ENCODE data around the gene KANSL3. TPM values are rescaled to one million over a fixed set of nuclear protein-coding genes. Genes with fewer than 3 reads are reported as not detected.
A peak's percentile ranks its signal among the peaks of the same experiment; 100 is the strongest.

Gene KANSL3
- total and polyA plus RNA-seq, 4 experiments from 2014 or later = 13.3 to 69.7 (median 40.2) TPM

- Histone ChIP-seq H3K27me3 (ENCODE audit: insufficient read depth, low read length) (no peaks in the 10 kb centered on the region), H3K36me3 (ENCODE audit: insufficient read depth, low read length) (peaks cover 19% of the 10 kb centered on the region), H3K9me3 (ENCODE audit: control insufficient read depth in 1 of 2, low read length in 2 of 2) (no peaks in the 10 kb centered on the region), H3K4me3 (ENCODE audit: low read length in 2 of 2) (no peak overlapping the region), H3K27ac (ENCODE audit: low read depth, low read length) (no peak overlapping the region), H3K4me1 (ENCODE audit: insufficient read depth, low read length) (peaks cover 2% of the 10 kb centered on the region)
- H3K27me3 Mint-ChIP-seq = no peaks in the 10 kb centered on the region
- peaks cover 10 to 27% (median 21%) of the 10 kb centered on the region in 4 donors for H3K4me1 Mint-ChIP-seq
- intact Hi-C loops (cut with micrococcal nuclease) = no loop called here
- ChIA-PET POLR2A (ENCODE audit: partially characterized antibody) (no interaction called here), CTCF (ENCODE audit: partially characterized antibody) (no interaction called here)
- no peak for DNase-seq
- peaks cover 25 to 57% of the 10 kb centered on the region in 2 donors for H3K36me3 Mint-ChIP-seq
- H3K4me3 Mint-ChIP-seq = no peak overlapping the region
- H3K27ac Mint-ChIP-seq = peak overlapping the region in 6 of 7 donors; percentile 3 to 49 (median 12)
- H3K9me3 Mint-ChIP-seq = no peaks in the 10 kb centered on the region
Measured at GRCh38 chr2:96622544-96622943, 15.6 kb downstream of the KANSL3 start.

- Histone ChIP-seq H3K27me3 (ENCODE audit: insufficient read depth, low read length) (no peaks in the 10 kb centered on the region), H3K9me3 (ENCODE audit: control insufficient read depth in 1 of 2, low read length in 2 of 2) (no peaks in the 10 kb centered on the region), H3K4me1 (ENCODE audit: insufficient read depth, low read length) (peaks cover 13% of the 10 kb centered on the region), H3K27ac (ENCODE audit: low read depth, low read length) (no peak overlapping the region), H3K4me3 (ENCODE audit: low read length in 2 of 2) (no peak overlapping the region), H3K36me3 (ENCODE audit: insufficient read depth, low read length) (peaks cover 21% of the 10 kb centered on the region)
- H3K4me1 Mint-ChIP-seq = peaks cover 13 to 40% (median 25%) of the 10 kb centered on the region in 4 donors
- intact Hi-C loops (cut with micrococcal nuclease) = no loop called here
- H3K9me3 Mint-ChIP-seq = no peaks in the 10 kb centered on the region
- H3K27ac Mint-ChIP-seq = peak overlapping the region in 3 of 7 donors; percentile 11 to 50 (median 43)
- no peak for DNase-seq
- POLR2A ChIA-PET (ENCODE audit: partially characterized antibody) = no interaction called here
- H3K4me3 Mint-ChIP-seq = no peak overlapping the region
- CTCF ChIA-PET (ENCODE audit: partially characterized antibody) = interaction anchor here (0.9 kb wide), 1 partner anchor 15 kb away, joined by 3 read pairs; no protein-coding TSS in a partner anchor
- H3K36me3 Mint-ChIP-seq = peaks cover 27 to 54% of the 10 kb centered on the region in 2 donors
- H3K27me3 Mint-ChIP-seq = no peaks in the 10 kb centered on the region
Measured at GRCh38 chr2:96618596-96619283, 19.4 kb downstream of the KANSL3 start.

GRCh38 chr2:96617012-96617411 lies 21.1 kb downstream of the KANSL3 start:
- Histone ChIP-seq H3K4me1 (ENCODE audit: insufficient read depth, low read length) (peaks cover 13% of the 10 kb centered on the region), H3K27me3 (ENCODE audit: insufficient read depth, low read length) (no peaks in the 10 kb centered on the region), H3K4me3 (ENCODE audit: low read length in 2 of 2) (no peak overlapping the region), H3K27ac (ENCODE audit: low read depth, low read length) (no peak overlapping the region), H3K36me3 (ENCODE audit: insufficient read depth, low read length) (peaks cover 33% of the 10 kb centered on the region), H3K9me3 (ENCODE audit: control insufficient read depth in 1 of 2, low read length in 2 of 2) (no peaks in the 10 kb centered on the region)
- intact Hi-C loops (cut with micrococcal nuclease) = no loop called here
- Mint-ChIP-seq H3K4me3 (peak overlapping the region in 2 of 8 donors; percentile 3 to 30), H3K9me3 (no peaks in the 10 kb centered on the region), H3K4me1 (peaks cover 5 to 27% (median 15%) of the 10 kb centered on the region in 4 donors), H3K27ac (peak overlapping the region in 4 of 7 donors; percentile 70 to 78 (median 76)), H3K36me3 (peaks cover 39 to 53% of the 10 kb centered on the region in 2 donors), H3K27me3 (no peaks in the 10 kb centered on the region)
- no peak for DNase-seq
- CTCF ChIA-PET (ENCODE audit: partially characterized antibody) = no interaction called here
- POLR2A ChIA-PET (ENCODE audit: partially characterized antibody) = interaction anchor here (0.6 to 1.0 kb wide), 3 partner anchors 22 to 210 kb away, joined by 3 to 5 read pairs (median 3); no protein-coding TSS in a partner anchor

DNA sequence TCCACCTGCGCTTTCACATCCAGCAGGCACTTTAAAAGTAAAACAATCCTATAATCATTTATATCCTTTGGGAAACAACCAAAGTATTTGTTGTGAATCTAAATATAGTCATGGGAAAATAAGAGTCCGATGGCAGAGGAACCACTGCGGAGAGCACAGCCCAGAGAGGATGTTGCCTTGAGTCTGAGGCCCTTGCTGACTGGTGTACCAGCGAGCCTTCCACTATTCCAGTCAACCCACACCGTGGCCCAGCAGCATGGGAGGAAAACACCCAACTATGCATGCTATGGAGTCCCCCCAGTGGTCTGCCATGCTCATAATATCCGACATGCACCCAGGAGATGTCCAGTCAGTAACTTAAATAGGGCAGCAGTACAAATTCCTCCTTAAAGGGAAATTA lies 21.6 kb downstream of the KANSL3 start:
- peaks cover 13% of the 10 kb centered on the region for H3K4me1 ChIP-seq (ENCODE audit: insufficient read depth, low read length)
- no peak overlapping the region for H3K4me3 ChIP-seq (ENCODE audit: low read length in 2 of 2)
- H3K9me3 ChIP-seq (ENCODE audit: control insufficient read depth in 1 of 2, low read length in 2 of 2) = no peaks in the 10 kb centered on the region
- peaks cover 37% of the 10 kb centered on the region for H3K36me3 ChIP-seq (ENCODE audit: insufficient read depth, low read length)
- no peak overlapping the region for H3K27ac ChIP-seq (ENCODE audit: low read depth, low read length)
- Mint-ChIP-seq H3K36me3 (peaks cover 44 to 55% of the 10 kb centered on the region in 2 donors), H3K27me3 (no peaks in the 10 kb centered on the region), H3K9me3 (no peaks in the 10 kb centered on the region), H3K27ac (peak overlapping the region in 2 of 7 donors; percentile 70 to 78), H3K4me1 (peaks cover 5 to 27% (median 15%) of the 10 kb centered on the region in 4 donors), H3K4me3 (no peak overlapping the region)
- ChIA-PET POLR2A (ENCODE audit: partially characterized antibody) (no interaction called here), CTCF (ENCODE audit: partially characterized antibody) (no interaction called here)
- DNase-seq = no peak
- H3K27me3 ChIP-seq (ENCODE audit: insufficient read depth, low read length) = no peaks in the 10 kb centered on the region
- intact Hi-C loops (cut with micrococcal nuclease) = no loop called here

DNA sequence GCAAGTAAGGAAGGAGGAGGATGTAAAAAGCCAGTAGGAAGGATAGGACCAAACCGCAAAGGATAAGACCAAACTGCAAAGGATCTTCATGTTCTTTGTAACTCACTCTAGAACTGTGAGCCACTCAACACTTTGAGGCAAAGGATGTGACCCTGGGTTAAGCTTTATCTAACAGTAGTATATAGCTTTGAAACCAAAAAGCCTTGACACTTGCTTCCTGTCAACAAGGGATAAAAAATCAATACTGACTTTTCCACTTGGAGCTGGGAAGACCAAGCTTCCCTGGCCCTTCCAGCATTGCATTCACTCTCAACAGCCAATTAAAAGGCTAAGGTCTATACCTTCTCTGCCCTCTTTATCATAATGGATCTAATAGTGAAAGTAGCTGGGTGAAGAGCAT lies 22.0 kb downstream of the KANSL3 start:
- DNase-seq = no peak
- no peaks in the 10 kb centered on the region for H3K27me3 ChIP-seq (ENCODE audit: insufficient read depth, low read length)
- no peaks in the 10 kb centered on the region for H3K27me3 Mint-ChIP-seq
- intact Hi-C loops (cut with micrococcal nuclease) = no loop called here
- CTCF ChIA-PET (ENCODE audit: partially characterized antibody) = no interaction called here
- H3K4me1 ChIP-seq (ENCODE audit: insufficient read depth, low read length) = peaks cover 13% of the 10 kb centered on the region
- no peak overlapping the region for H3K4me3 ChIP-seq (ENCODE audit: low read length in 2 of 2)
- peaks cover 5 to 27% (median 15%) of the 10 kb centered on the region in 4 donors for H3K4me1 Mint-ChIP-seq
- no peaks in the 10 kb centered on the region for H3K9me3 Mint-ChIP-seq
- no peaks in the 10 kb centered on the region for H3K9me3 ChIP-seq (ENCODE audit: control insufficient read depth in 1 of 2, low read length in 2 of 2)
- no peak overlapping the region for H3K4me3 Mint-ChIP-seq
- H3K36me3 Mint-ChIP-seq = peaks cover 48 to 59% of the 10 kb centered on the region in 2 donors
- peak overlapping the region in 1 of 7 donors; percentile 75 for H3K27ac Mint-ChIP-seq
- POLR2A ChIA-PET (ENCODE audit: partially characterized antibody) = no interaction called here
- H3K27ac ChIP-seq (ENCODE audit: low read depth, low read length) = no peak overlapping the region
- H3K36me3 ChIP-seq (ENCODE audit: insufficient read depth, low read length) = peaks cover 41% of the 10 kb centered on the region

DNA sequence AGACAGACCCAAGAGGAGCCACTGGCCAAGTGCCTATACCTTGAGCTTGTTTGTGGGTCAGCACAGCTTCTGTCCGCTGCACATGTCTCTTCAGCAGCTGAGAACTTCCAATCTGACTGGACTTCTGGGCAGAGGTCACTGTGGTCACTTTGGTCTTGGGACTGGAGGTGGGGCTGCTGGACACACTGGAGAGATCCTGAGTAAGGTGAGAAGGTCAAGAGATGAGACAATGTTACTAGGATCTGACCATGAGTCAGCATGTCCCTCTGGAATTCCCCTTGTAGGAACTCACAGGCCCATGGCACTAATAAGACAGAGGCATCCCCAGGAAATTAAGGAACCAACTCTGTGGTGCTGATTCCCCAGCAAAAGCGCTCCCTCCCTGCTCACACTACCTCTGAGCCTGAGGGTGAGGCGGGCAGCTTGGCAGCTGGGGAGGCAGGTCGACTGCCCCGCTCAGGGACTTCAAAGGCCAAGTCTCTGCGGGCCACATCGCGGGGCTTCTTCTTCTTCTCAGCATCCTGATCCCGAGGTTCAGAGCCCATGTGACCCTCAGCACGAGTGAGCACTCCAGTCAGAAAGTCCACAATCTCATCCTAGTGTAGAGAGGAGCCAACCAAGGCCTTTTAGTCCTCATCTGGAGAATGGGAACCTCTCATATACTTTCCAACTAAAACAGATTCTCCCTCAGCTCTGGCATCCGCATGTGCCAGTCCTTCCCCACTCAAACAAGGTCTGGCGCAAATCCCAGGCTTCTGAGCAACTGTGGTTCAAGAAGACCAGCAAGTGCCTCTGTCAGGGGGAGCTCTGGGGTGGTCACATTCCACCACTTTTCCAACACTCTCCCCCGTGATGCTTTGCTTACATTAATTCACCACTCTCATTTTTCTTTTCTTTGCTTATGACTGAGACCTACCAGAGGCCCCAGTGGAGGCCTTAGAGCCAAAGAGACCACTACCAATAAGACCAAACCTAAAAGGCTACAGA lies 29.4 kb downstream of the KANSL3 start:
- POLR2A ChIA-PET (ENCODE audit: partially characterized antibody) = no interaction called here
- H3K36me3 Mint-ChIP-seq = peaks cover 88 to 92% of the 10 kb centered on the region in 2 donors
- H3K9me3 ChIP-seq (ENCODE audit: control insufficient read depth in 1 of 2, low read length in 2 of 2) = no peaks in the 10 kb centered on the region
- H3K4me1 Mint-ChIP-seq = peaks cover 0 to 9% (median 3%) of the 10 kb centered on the region in 4 donors
- H3K36me3 ChIP-seq (ENCODE audit: insufficient read depth, low read length) = peaks cover 91% of the 10 kb centered on the region
- no peak for DNase-seq
- CTCF ChIA-PET (ENCODE audit: partially characterized antibody) = interaction anchor here (2.5 kb wide), 1 partner anchor 15 kb away, joined by 6 read pairs; no protein-coding TSS in a partner anchor
- H3K9me3 Mint-ChIP-seq = no peaks in the 10 kb centered on the region
- H3K4me1 ChIP-seq (ENCODE audit: insufficient read depth, low read length) = no peaks in the 10 kb centered on the region
- H3K27me3 ChIP-seq (ENCODE audit: insufficient read depth, low read length) = no peaks in the 10 kb centered on the region
- H3K27ac ChIP-seq (ENCODE audit: low read depth, low read length) = no peak overlapping the region
- no peaks in the 10 kb centered on the region for H3K27me3 Mint-ChIP-seq
- H3K4me3 ChIP-seq (ENCODE audit: low read length in 2 of 2) = no peak overlapping the region
- no peak overlapping the region for H3K4me3 Mint-ChIP-seq
- H3K27ac Mint-ChIP-seq = peak overlapping the region in 4 of 7 donors; percentile 1 to 22 (median 13)
- intact Hi-C loops (cut with micrococcal nuclease) = no loop called here

- peak overlapping the region in 2 of 7 donors; percentile 9 to 57 for H3K27ac Mint-ChIP-seq
- Histone ChIP-seq H3K4me1 (ENCODE audit: insufficient read depth, low read length) (no peaks in the 10 kb centered on the region), H3K9me3 (ENCODE audit: control insufficient read depth in 1 of 2, low read length in 2 of 2) (no peaks in the 10 kb centered on the region), H3K4me3 (ENCODE audit: low read length in 2 of 2) (no peak overlapping the region), H3K27me3 (ENCODE audit: insufficient read depth, low read length) (no peaks in the 10 kb centered on the region), H3K36me3 (ENCODE audit: insufficient read depth, low read length) (peaks cover 85% of the 10 kb centered on the region), H3K27ac (ENCODE audit: low read depth, low read length) (no peak overlapping the region)
- H3K4me1 Mint-ChIP-seq = peaks cover 1 to 19% (median 10%) of the 10 kb centered on the region in 4 donors
- no peak for DNase-seq
- H3K4me3 Mint-ChIP-seq = no peak overlapping the region
- peaks cover 76 to 96% of the 10 kb centered on the region in 2 donors for H3K36me3 Mint-ChIP-seq
- intact Hi-C loops (cut with micrococcal nuclease) = loop anchor here (5.0 kb wide), 1 partner anchor 198 kb away; no protein-coding TSS in a partner anchor
- ChIA-PET POLR2A (ENCODE audit: partially characterized antibody) (no interaction called here), CTCF (ENCODE audit: partially characterized antibody) (interaction anchor here (1.0 to 1.4 kb wide), 3 partner anchors 10 to 196 kb away, joined by 4 to 5 read pairs (median 4); no protein-coding TSS in a partner anchor)
- H3K9me3 Mint-ChIP-seq = no peaks in the 10 kb centered on the region
- no peaks in the 10 kb centered on the region for H3K27me3 Mint-ChIP-seq
Measured at GRCh38 chr2:96604104-96604503, 34.0 kb downstream of the KANSL3 start.

Measured in CD4-positive, alpha-beta memory T cell (primary cell).